Right forelimb (tissue), 1 donor: Measurements from ENCODE around the gene PDCL2.

ENCODE experiments used
- DNase-seq: peaks from one replicate; pipeline ENCODE4 v3.0.0-alpha.2; 2018

The PDCL2 gene

DNA sequence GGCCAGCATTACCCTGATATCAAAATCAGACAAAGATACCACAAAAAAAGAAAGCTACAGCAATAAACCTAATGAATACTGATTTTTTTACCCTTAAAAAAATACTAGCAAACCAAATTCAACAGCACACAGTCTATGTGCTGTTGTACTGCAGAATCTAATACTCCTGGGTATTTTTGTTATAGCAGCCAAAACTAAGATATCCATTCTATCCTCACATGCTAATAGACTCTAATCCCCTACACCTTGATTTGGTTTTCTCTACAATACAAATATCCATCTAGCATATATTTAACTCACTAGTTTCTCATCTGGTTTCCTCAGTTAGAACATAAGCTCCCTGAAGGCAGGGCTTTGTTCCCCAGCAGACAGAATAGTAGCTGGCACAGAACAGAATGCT lies 57.7 kb downstream of the PDCL2 start:
- DNase-seq: no peak

DNA sequence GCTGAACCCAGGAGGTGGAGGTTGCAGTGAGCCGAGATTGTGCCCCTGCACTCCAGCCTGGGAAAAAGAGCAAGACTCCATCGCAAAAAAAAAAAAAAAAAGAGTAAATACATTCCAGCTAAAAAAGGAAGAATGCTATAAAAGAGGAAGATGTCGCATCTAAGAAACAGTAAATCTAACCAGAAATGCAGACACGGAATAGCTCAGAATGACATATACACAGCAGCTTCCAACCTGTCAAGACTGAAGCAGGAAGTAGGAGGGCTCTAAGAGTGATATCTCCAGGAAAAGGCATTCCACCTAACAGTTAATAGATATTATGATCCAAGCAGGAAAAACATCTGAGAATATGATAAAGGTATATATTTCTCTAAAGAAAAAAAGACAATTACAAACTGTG lies 61.4 kb downstream of the PDCL2 start:
- DNase-seq: no peak

GRCh38 chr4:55530167-55530566 lies 61.9 kb downstream of the PDCL2 start:
- DNase-seq: no peak

GRCh38 chr4:55528491-55528890 lies 63.6 kb downstream of the PDCL2 start:
- DNase-seq: no peak

DNA sequence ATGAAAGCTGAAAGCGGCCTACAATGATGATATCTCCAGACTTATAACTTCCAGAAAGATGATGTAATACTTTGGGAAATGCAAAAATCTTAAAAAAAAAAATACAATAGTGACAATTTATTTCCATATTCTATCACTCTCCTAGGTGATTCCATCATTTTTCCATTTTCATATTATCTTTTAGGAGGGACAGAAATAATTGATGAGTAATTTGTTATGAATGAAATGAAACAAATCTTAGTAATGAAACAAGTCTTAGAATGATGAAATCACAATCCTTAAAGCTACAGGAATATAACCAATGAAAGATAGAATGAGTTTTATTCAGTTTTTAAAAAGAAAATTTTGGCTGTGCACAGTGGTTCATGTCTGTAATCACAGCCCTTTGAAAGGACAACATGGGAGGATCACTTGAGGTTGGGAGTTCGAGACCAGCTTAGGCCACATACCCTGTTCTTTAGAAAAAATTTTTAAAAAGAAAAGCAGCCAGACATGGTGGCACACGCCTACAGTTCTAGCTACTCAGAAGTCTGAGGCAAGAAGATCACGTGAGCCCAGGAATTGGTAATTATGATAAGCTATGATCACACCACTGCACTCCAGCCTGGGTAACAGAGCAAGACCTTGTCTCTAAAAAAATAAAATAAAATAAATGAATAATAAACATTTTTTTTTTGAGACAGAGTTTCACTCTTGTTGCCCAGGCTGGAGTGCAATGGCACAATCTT lies 67.0 kb downstream of the PDCL2 start:
- no peak for DNase-seq

- no peak for DNase-seq
Observed at GRCh38 chr4:55518442-55518841, 73.6 kb downstream of the PDCL2 start.

DNA sequence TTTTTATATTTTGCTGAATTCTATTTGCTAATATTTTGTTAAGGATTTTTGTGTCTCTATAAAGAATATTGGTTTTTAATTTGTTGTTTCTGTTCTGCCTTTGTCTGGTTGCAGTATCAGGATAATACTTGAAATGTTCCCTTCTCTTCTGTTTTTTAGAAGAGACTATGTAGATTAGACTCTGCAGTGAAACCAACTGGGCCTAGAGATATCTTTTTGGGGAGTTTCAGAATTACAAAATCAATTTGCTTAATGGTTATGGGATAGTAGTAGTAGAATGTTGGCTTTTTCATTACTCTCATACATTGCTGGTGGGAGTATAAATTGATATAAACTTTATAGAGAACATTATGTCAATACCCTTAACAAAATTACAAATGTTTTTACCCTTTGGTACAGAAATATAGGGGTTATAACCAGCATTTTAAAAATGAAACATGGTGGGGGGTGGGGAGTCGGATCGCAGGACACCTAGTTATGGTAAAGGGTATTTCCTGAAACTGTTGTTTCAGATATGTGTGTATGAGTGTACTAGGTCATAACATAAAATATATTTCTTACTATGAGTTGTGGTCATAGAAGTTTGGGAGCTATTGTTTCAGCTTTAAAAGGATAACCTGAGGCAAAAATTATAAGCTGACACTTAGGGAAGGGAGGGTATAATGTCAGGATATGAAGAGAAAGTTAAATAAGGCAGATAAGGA lies 74.4 kb downstream of the PDCL2 start:
- no peak for DNase-seq

- no peak for DNase-seq
Observed at GRCh38 chr4:55512922-55513571, 79.0 kb downstream of the PDCL2 start.

DNA sequence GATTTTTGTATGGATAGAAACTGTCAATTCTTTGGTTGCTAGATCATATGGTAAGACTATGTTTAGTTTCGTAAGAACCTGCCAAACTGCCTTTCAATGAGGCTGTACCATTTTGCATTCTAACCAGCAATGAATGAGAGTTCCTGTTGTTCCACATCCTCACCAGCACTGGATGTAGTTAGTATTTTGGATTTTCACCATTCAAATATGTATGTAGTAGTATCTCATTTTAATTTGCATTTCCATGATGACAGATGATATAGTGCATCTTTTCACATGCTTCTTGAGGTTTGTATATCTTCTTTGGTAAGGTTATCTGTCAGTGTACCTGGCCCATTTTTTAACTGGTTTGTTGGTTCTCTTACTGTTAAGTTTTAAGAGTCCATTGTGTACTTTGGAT lies 80.0 kb downstream of the PDCL2 start:
- no peak for DNase-seq

- no peak for DNase-seq
Observed at GRCh38 chr4:55510685-55511084, 81.4 kb downstream of the PDCL2 start.

- DNase-seq: no peak
Observed at GRCh38 chr4:55509266-55509665, 82.8 kb downstream of the PDCL2 start.

- no peak for DNase-seq
Observed at GRCh38 chr4:55507612-55508011, 84.4 kb downstream of the PDCL2 start.
